B cell (primary cell): ENCODE measurements around the gene KRT27. TPM values are rescaled to one million over a fixed set of nuclear protein-coding genes. Genes with fewer than 3 reads are reported as not detected.

Experiments
- ATAC-seq: fragments of 200-7000 bp; cut with Tn5 transposase; one replicate; pipeline ENCODE4 v1.10.0; 2021; ENCODE audit warnings: low read depth, mild to moderate bottlenecking, moderate number of reproducible peaks, moderate library complexity
- CTCF ChIA-PET: fragments of 350-600 bp; sonication (Branson Sonifier 250); formaldehyde crosslinking; loops from one replicate; lab custom pipeline; 2021; ENCODE audit warnings: antibody characterized with exemption, inconsistent platforms; lab: Charles Lee
- POLR2A ChIA-PET: fragments of 350-600 bp; sonication (Branson Sonifier 250); formaldehyde crosslinking; loops from one replicate; lab custom pipeline; 2021; ENCODE audit warnings: antibody characterized with exemption; lab: Charles Lee
- DNase-seq: peaks from one replicate; pipeline ENCODE4 v3.0.0; 2013
- H2AFZ ChIP-seq: 2 replicates; pipeline ENCODE4 v1.6.1; 2012; ENCODE audit warnings: mild to moderate bottlenecking, low read depth, low read length; ENCODE audit not compliant: insufficient read depth, poor library complexity, severe bottlenecking
- H3K27ac ChIP-seq, 2 donors: 1 replicate in 1 of 2; 2 replicates in 1 of 2; pipeline ENCODE4 v1.5.1; 2012 to 2013; ENCODE audit warnings: low read length in 2 of 2, mild to moderate bottlenecking in 2 of 2, moderate library complexity in 1 of 2
- H3K27me3 ChIP-seq, 4 experiments: fragments of 200-600 bp in 1 of 4; sonication (generic) in 1 of 4; replicated peaks in 1 of 4; 1 replicate in 2 of 4; 2 replicates in 2 of 4; pipeline versions ENCODE4 v1.6.1 to v1.7.0; 2013 to 2016; ENCODE audit warnings: low read length in 3 of 4, mild to moderate bottlenecking in 2 of 4, mixed read lengths in 1 of 4, moderate library complexity in 1 of 4; ENCODE audit not compliant: insufficient read depth in 4 of 4, control insufficient read depth in 3 of 4; ENCODE audit errors: control extremely low read depth in 1 of 4
- H3K36me3 ChIP-seq, 2 experiments: replicated peaks in 1 of 2; 1 replicate in 1 of 2; 2 replicates in 1 of 2; pipeline versions ENCODE4 v1.6.1 to v1.7.1; 2013; ENCODE audit warnings: low read length in 1 of 2; ENCODE audit not compliant: insufficient read depth in 2 of 2, control insufficient read depth in 1 of 2; ENCODE audit errors: control extremely low read depth in 1 of 2, extremely low read depth in 1 of 2
- H3K4me1 ChIP-seq, 2 donors: fragments of 200-600 bp in 1 of 2; sonication (generic) in 1 of 2; 1 replicate in 1 of 2; 2 replicates in 1 of 2; pipeline versions ENCODE4 v1.5.1 to v1.6.1; 2013 to 2017; ENCODE audit warnings: low read length in 2 of 2; ENCODE audit not compliant: control insufficient read depth in 2 of 2, insufficient read depth in 2 of 2
- H3K4me2 ChIP-seq: replicated peaks from 2 replicates; pipeline ENCODE3; 2012; ENCODE audit warnings: mild to moderate bottlenecking, low read depth, low read length; ENCODE audit not compliant: poor library complexity, severe bottlenecking
- H3K4me3 ChIP-seq, 5 experiments: fragments of 200-600 bp in 1 of 5; sonication (generic) in 1 of 5; 1 replicate in 3 of 5; 2 replicates in 2 of 5; pipeline versions ENCODE4 v1.5.1 to v1.7.0; 2011 to 2016; ENCODE audit warnings: low read length in 4 of 5, mild to moderate bottlenecking in 4 of 5, low read depth in 2 of 5, control low read depth in 1 of 5, moderate library complexity in 1 of 5; ENCODE audit not compliant: insufficient read depth in 1 of 5; ENCODE audit errors: control extremely low read depth in 1 of 5, extremely low read depth in 1 of 5
- H3K79me2 ChIP-seq: fragments of 200-600 bp; sonication (generic); one replicate; pipeline ENCODE4 v1.6.0; 2016; ENCODE audit warnings: low read length; ENCODE audit not compliant: control insufficient read depth, insufficient read depth
- H3K9ac ChIP-seq: fragments of 200-600 bp; sonication (generic); 2 replicates; pipeline ENCODE4 v1.6.1; 2017; ENCODE audit warnings: mild to moderate bottlenecking, low read length, moderate library complexity
- H3K9me3 ChIP-seq, 3 donors: one replicate each; pipeline versions ENCODE4 v1.6.1 to v1.7.1; 2013; ENCODE audit warnings: low read length in 2 of 3; ENCODE audit not compliant: control insufficient read depth in 2 of 3, insufficient read depth in 1 of 3; ENCODE audit errors: control extremely low read depth in 1 of 3
- H4K20me1 ChIP-seq: 2 replicates; pipeline ENCODE4 v1.6.0; 2012; ENCODE audit warnings: mild to moderate bottlenecking, low read length; ENCODE audit not compliant: insufficient read depth, control insufficient read depth, poor library complexity, severe bottlenecking
- H3K27ac Mint-ChIP-seq: one replicate; pipeline ENCODE4 v1.8.0; 2021; ENCODE audit warnings: mixed read lengths
- H3K27me3 Mint-ChIP-seq: one replicate; pipeline ENCODE4 v1.8.0; 2021; ENCODE audit warnings: mixed read lengths
- H3K4me1 Mint-ChIP-seq: one replicate; pipeline ENCODE4 v1.8.0; 2021; ENCODE audit warnings: mixed read lengths
- H3K4me3 Mint-ChIP-seq: one replicate; pipeline ENCODE4 v1.8.0; 2021; ENCODE audit warnings: mixed read lengths
- H3K9me3 Mint-ChIP-seq: one replicate; pipeline ENCODE4 v1.8.0; 2022; ENCODE audit warnings: mixed read lengths; ENCODE audit not compliant: insufficient read depth
- CTCF ChIP-seq: fragments of 200-600 bp; IDR thresholded peaks from one replicate; pipeline ENCODE4 v1.8.0; 2022; ENCODE audit warnings: antibody characterized with exemption, mild to moderate bottlenecking
- EZH2 ChIP-seq: IDR thresholded peaks from 2 replicates; pipeline ENCODE4 v1.6.1; 2012; ENCODE audit warnings: borderline replicate concordance, low read depth, mild to moderate bottlenecking, moderate library complexity, low read length; ENCODE audit not compliant: insufficient read depth, poor library complexity, severe bottlenecking
- WGBS: methylation state at CpG from one replicate; pipeline ENCODE4 v1.1.5; 2013; ENCODE audit warnings: missing lambda C conversion rate; ENCODE audit not compliant: insufficient coverage; 5-methylcytosine and 5-hydroxymethylcytosine counted together
- intact Hi-C: fragments of 100-400 bp; cut with micrococcal nuclease; formaldehyde crosslinking; loops from one replicate; pipeline ENCODE4 v1.10.0; 2022
- polyA plus RNA-seq: library from polyadenylated mRNA; depleted of rRNA; stranded (reverse); fragments of >200 nt; gene quantifications from 2 replicates; pipeline ENCODE4 v1.2.3, GENCODE V29; 2012
- total RNA-seq, 2 donors: library from RNA; stranded (reverse); fragments of 120-200 nt in 1 of 2; gene quantifications; 1 replicate in 1 of 2; 2 replicates in 1 of 2; pipeline versions ENCODE4 v1.2.3 to v1.2.4, GENCODE V29; 2013 to 2022

Gene KRT27
- total and polyA plus RNA-seq, 2 donors (not counting 1 experiment from before 2014, with no cell fraction given): not detected

GRCh38 chr17:40818343-40818732, 36.0 kb upstream of the KRT27 start:
- H3K4me1 Mint-ChIP-seq: peaks cover 17% of the 10 kb centered on the region
- CTCF ChIA-PET: interaction anchor here (0.6 to 2.2 kb wide), 10 partner anchors 15 to 847 kb away, joined by 3 to 8 read pairs (median 4); no protein-coding TSS in a partner anchor
- H3K27me3 Mint-ChIP-seq: peaks cover 20% of the 10 kb centered on the region
- H3K4me3 Mint-ChIP-seq: peak overlapping the region; percentile 89
- no peak for ATAC-seq
- peaks cover 0 to 4% (median 3%) of the 10 kb centered on the region in 3 donors for H3K9me3 ChIP-seq
- peak overlapping the region; percentile 91 for H3K9ac ChIP-seq
- peak overlapping the region; percentile 50 to 95 (median 71) for H3K4me3 ChIP-seq
- peak overlapping the region; percentile 85 for H3K27ac Mint-ChIP-seq
- H3K36me3 ChIP-seq: peaks cover 0 to 12% of the 10 kb centered on the region in 2 experiments
- H2AFZ ChIP-seq: peak overlapping the region; percentile 96
- no peaks in the 10 kb centered on the region for H4K20me1 ChIP-seq
- no peaks in the 10 kb centered on the region for H3K79me2 ChIP-seq
- peaks cover 0 to 6% (median 1%) of the 10 kb centered on the region in 4 experiments for H3K27me3 ChIP-seq
- H3K9me3 Mint-ChIP-seq: peaks cover 6% of the 10 kb centered on the region
- H3K4me1 ChIP-seq: peaks cover 8 to 13% of the 10 kb centered on the region in 2 donors
- POLR2A ChIA-PET: interaction anchor here (0.9 to 1.2 kb wide), 3 partner anchors 171 to 848 kb away, joined by 3 to 5 read pairs (median 5); partner anchors contain the start of genes KRTAP16-1 and SMARCE1
- H3K4me2 ChIP-seq: peak overlapping the region; percentile 79
- intact Hi-C loops: loop anchor here (1.0 to 10.0 kb wide), 6 partner anchors 90 to 1364 kb away; partner anchors contain the start of genes CCR7, DNAJC7 and KCNH4
- DNase-seq: no peak
- TF ChIP-seq CTCF: no peak
- TF ChIP-seq EZH2: no peak
- H3K27ac ChIP-seq: peak overlapping the region; percentile 45 to 86
- 0% methylated on average over 1 of the region's 7 CpGs for WGBS

GRCh38 chr17:40817103-40817682, 34.8 kb upstream of the KRT27 start:
- H3K36me3 ChIP-seq: peaks cover 0 to 12% of the 10 kb centered on the region in 2 experiments
- no peak overlapping the region for H2AFZ ChIP-seq
- no peaks in the 10 kb centered on the region for H3K79me2 ChIP-seq
- H3K27me3 ChIP-seq: peaks cover 0 to 11% (median 8%) of the 10 kb centered on the region in 4 experiments
- Mint-ChIP-seq H3K4me3 (peak overlapping the region; percentile 69), H3K4me1 (peaks cover 17% of the 10 kb centered on the region), H3K27ac (no peak overlapping the region), H3K27me3 (peaks cover 25% of the 10 kb centered on the region), H3K9me3 (peaks cover 6% of the 10 kb centered on the region)
- no peak overlapping the region for H3K9ac ChIP-seq
- no peak overlapping the region for H3K4me2 ChIP-seq
- ATAC-seq (no peak), DNase-seq (no peak)
- H3K4me3 ChIP-seq: no peak overlapping the region
- intact Hi-C loops: loop anchor here (5.0 to 10.0 kb wide), 4 partner anchors 252 to 1365 kb away; partner anchors contain the start of genes CCR7, DNAJC7 and KCNH4
- H4K20me1 ChIP-seq: no peaks in the 10 kb centered on the region
- TF ChIP-seq EZH2: no peak
- no peak for TF ChIP-seq CTCF
- POLR2A ChIA-PET: no interaction called here
- peaks cover 0 to 4% (median 3%) of the 10 kb centered on the region in 3 donors for H3K9me3 ChIP-seq
- WGBS: 98% methylated on average over 4 of the region's 4 CpGs
- peaks cover 8 to 13% of the 10 kb centered on the region in 2 donors for H3K4me1 ChIP-seq
- CTCF ChIA-PET: interaction anchor here (0.9 to 1.3 kb wide), 2 partner anchors 732 to 846 kb away, joined by 3 to 5 read pairs; no protein-coding TSS in a partner anchor
- H3K27ac ChIP-seq: no peak overlapping the region
